H1 (cell line): ENCODE data around the gene ESYT1. TPM values are rescaled to one million over a fixed set of nuclear protein-coding genes. Genes with fewer than 3 reads are reported as not detected.

ENCODE experiments used
- CTCF ChIA-PET: fragments of 300-600 bp; sonication (Branson Sonifier 250); formaldehyde crosslinking; loops from one replicate; lab custom pipeline; 2021; ENCODE audit not compliant: partially characterized antibody; lab: Charles Lee
- POLR2A ChIA-PET: fragments of 300-600 bp; sonication (Branson Sonifier 250); formaldehyde crosslinking; loops from one replicate; lab custom pipeline; 2021; ENCODE audit warnings: inconsistent platforms; ENCODE audit not compliant: partially characterized antibody; lab: Charles Lee
- DNase-seq, 2 experiments: peaks; one replicate each; pipeline versions ENCODE4 v3.0.0 to v3.0.0-alpha.2; 2010 to 2022; ENCODE audit warnings: low spot score in 2 of 2, low read depth in 1 of 2, mixed read lengths in 1 of 2
- FAIRE-seq: peaks from 2 replicates; lab custom pipeline; 2011; peaks lifted over from hg19 to GRCh38; lab: Jason Lieb, UNC
- H2AFZ ChIP-seq: 2 replicates; pipeline ENCODE4 v1.8.1; 2012; ENCODE audit warnings: low read length, inconsistent platforms
- H2AK5ac ChIP-seq: 2 replicates; pipeline ENCODE4 v1.6.1; 2013; ENCODE audit warnings: low read depth, low read length
- H2BK120ac ChIP-seq: replicated peaks from 2 replicates; pipeline ENCODE3; 2013; ENCODE audit warnings: low read depth, low read length, inconsistent platforms
- H2BK12ac ChIP-seq: 2 replicates; pipeline ENCODE4 v1.6.1; 2013; ENCODE audit warnings: low read depth, low read length
- H2BK15ac ChIP-seq: 2 replicates; pipeline ENCODE4 v1.6.1; 2013; ENCODE audit warnings: low read length
- H2BK20ac ChIP-seq: 2 replicates; pipeline ENCODE4 v1.6.1; 2013; ENCODE audit warnings: low read length
- H2BK5ac ChIP-seq: 2 replicates; pipeline ENCODE4 v1.6.1; 2013; ENCODE audit warnings: low read depth, low read length
- H3K14ac ChIP-seq: 2 replicates; pipeline ENCODE4 v1.6.1; 2013; ENCODE audit warnings: inconsistent platforms; ENCODE audit not compliant: insufficient read length
- H3K18ac ChIP-seq: 2 replicates; pipeline ENCODE4 v1.6.1; 2013; ENCODE audit warnings: low read length; ENCODE audit errors: extremely low read depth
- H3K23ac ChIP-seq: 2 replicates; pipeline ENCODE4 v1.6.1; 2013; ENCODE audit warnings: inconsistent platforms; ENCODE audit not compliant: insufficient read length
- H3K23me2 ChIP-seq: 2 replicates; pipeline ENCODE4 v1.6.1; 2013; ENCODE audit warnings: low read depth, low read length
- H3K27ac ChIP-seq: 2 replicates; pipeline ENCODE4 v1.6.1; 2011; ENCODE audit warnings: low read depth, low read length, inconsistent platforms
- H3K27me3 ChIP-seq, 4 experiments: replicated peaks in 1 of 4; 1 replicate in 1 of 4; 2 replicates in 3 of 4; pipeline versions ENCODE4 v1.6.1 to v1.8.1; 2011 to 2013; ENCODE audit warnings: low read length in 3 of 4, mild to moderate bottlenecking in 3 of 4, inconsistent platforms in 2 of 4, mixed read lengths in 2 of 4, moderate library complexity in 1 of 4; ENCODE audit not compliant: control insufficient read depth in 3 of 4, insufficient read depth in 3 of 4; ENCODE audit errors: extremely low read depth in 1 of 4
- H3K36me3 ChIP-seq, 4 experiments: 2 replicates each; pipeline versions ENCODE4 v1.6.1 to v1.8.1; 2011 to 2013; ENCODE audit warnings: mild to moderate bottlenecking in 4 of 4, low read length in 3 of 4, moderate library complexity in 2 of 4, control low read depth in 1 of 4, inconsistent platforms in 1 of 4; ENCODE audit not compliant: insufficient read depth in 4 of 4, control insufficient read depth in 2 of 4
- H3K4ac ChIP-seq: replicated peaks from 2 replicates; pipeline ENCODE3; 2013; ENCODE audit warnings: low read length, low read depth, mixed read lengths, inconsistent platforms; ENCODE audit not compliant: insufficient read length
- H3K4me1 ChIP-seq, 4 experiments: replicated peaks in 1 of 4; 1 replicate in 1 of 4; 2 replicates in 3 of 4; pipeline versions ENCODE4 v1.6.1 to v1.8.1; 2011 to 2013; ENCODE audit warnings: low read length in 3 of 4, inconsistent platforms in 2 of 4, mixed read lengths in 1 of 4; ENCODE audit not compliant: insufficient read depth in 4 of 4, control insufficient read depth in 3 of 4
- H3K4me2 ChIP-seq, 2 experiments: 2 replicates each; pipeline versions ENCODE4 v1.6.1 to v1.8.1; 2011 to 2013; ENCODE audit warnings: low read depth in 2 of 2, low read length in 2 of 2, control low read depth in 1 of 2, inconsistent platforms in 1 of 2, mild to moderate bottlenecking in 1 of 2; ENCODE audit not compliant: insufficient read depth in 1 of 2
- H3K4me3 ChIP-seq, 4 experiments: fragments of 200-600, 300-600 bp in 1 of 4; sonication (generic), shearing (Covaris generic), sonication (Bioruptor Twin) in 1 of 4; 2 replicates each; pipeline versions ENCODE4 v1.5.1 to v1.8.1; 2011 to 2016; ENCODE audit warnings: low read length in 4 of 4, low read depth in 3 of 4, control low read depth in 2 of 4, inconsistent platforms in 2 of 4, mild to moderate bottlenecking in 2 of 4, mixed read lengths in 1 of 4, moderate library complexity in 1 of 4; ENCODE audit not compliant: insufficient read depth in 2 of 4; ENCODE audit errors: extremely low read depth in 1 of 4
- H3K56ac ChIP-seq: replicated peaks from 2 replicates; pipeline ENCODE3; 2013; ENCODE audit warnings: low read depth, mild to moderate bottlenecking, mixed read lengths, low read length, inconsistent platforms; ENCODE audit not compliant: insufficient read length
- H3K79me1 ChIP-seq: 2 replicates; pipeline ENCODE4 v1.6.1; 2013; ENCODE audit warnings: low read depth, low read length, control low read depth
- H3K79me2 ChIP-seq, 2 experiments: 2 replicates each; pipeline versions ENCODE4 v1.6.1 to v1.8.1; 2012 to 2013; ENCODE audit warnings: low read length in 2 of 2, mild to moderate bottlenecking in 2 of 2, inconsistent platforms in 1 of 2; ENCODE audit not compliant: insufficient read depth in 2 of 2, control insufficient read depth in 1 of 2
- H3K9ac ChIP-seq, 4 experiments: replicated peaks in 1 of 4; 1 replicate in 1 of 4; 2 replicates in 3 of 4; pipeline versions ENCODE4 v1.6.1 to v1.8.1; 2011 to 2013; ENCODE audit warnings: low read depth in 3 of 4, low read length in 3 of 4, control low read depth in 2 of 4, mild to moderate bottlenecking in 2 of 4, moderate library complexity in 2 of 4, inconsistent platforms in 1 of 4; ENCODE audit errors: extremely low read depth in 1 of 4
- H3K9me3 ChIP-seq, 2 experiments: 2 replicates each; pipeline versions ENCODE4 v1.6.1 to v1.8.1; 2012 to 2013; ENCODE audit warnings: mild to moderate bottlenecking in 2 of 2, moderate library complexity in 2 of 2, control low read depth in 1 of 2, inconsistent platforms in 1 of 2, low read depth in 1 of 2, low read length in 1 of 2, mixed read lengths in 1 of 2; ENCODE audit not compliant: insufficient read depth in 2 of 2
- H4K20me1 ChIP-seq, 2 experiments: replicated peaks in 1 of 2; 2 replicates each; pipeline versions ENCODE3 to v1.8.1; 2011 to 2013; ENCODE audit warnings: inconsistent platforms in 2 of 2, low read length in 2 of 2, mild to moderate bottlenecking in 1 of 2; ENCODE audit not compliant: insufficient read depth in 2 of 2, control insufficient read depth in 1 of 2
- H4K5ac ChIP-seq: 2 replicates; pipeline ENCODE4 v1.6.1; 2013; ENCODE audit warnings: low read length, low read depth, mixed read lengths, inconsistent platforms; ENCODE audit not compliant: insufficient read length
- H4K8ac ChIP-seq: 2 replicates; pipeline ENCODE4 v1.8.0; 2013; ENCODE audit warnings: mild to moderate bottlenecking, moderate library complexity, low read length, inconsistent platforms; ENCODE audit not compliant: insufficient read depth; ENCODE audit errors: extremely low read depth
- H4K91ac ChIP-seq: replicated peaks from 2 replicates; pipeline ENCODE3; 2013; ENCODE audit warnings: low read length, mixed read lengths, inconsistent platforms; ENCODE audit not compliant: insufficient read length
- ASH2L ChIP-seq: fragments of 200-600, 300-600 bp; sonication (generic); IDR thresholded peaks from one replicate; pipeline ENCODE4 v1.7.1; 2017; ENCODE audit warnings: low read length
- KDM4A ChIP-seq: IDR thresholded peaks from one replicate; pipeline ENCODE4 v1.7.1; 2012; ENCODE audit warnings: low read depth, mild to moderate bottlenecking, moderate library complexity, low read length, inconsistent platforms; ENCODE audit not compliant: severe bottlenecking
- SIN3A ChIP-seq, 2 experiments: IDR thresholded peaks in 1 of 2; conservative IDR thresholded peaks in 1 of 2; 2 replicates each; pipeline ENCODE4 v1.6.1; 2011 to 2012; ENCODE audit warnings: low read length in 2 of 2, improper control_type of control experiment in 1 of 2, low read depth in 1 of 2, mild to moderate bottlenecking in 1 of 2
- SP4 ChIP-seq: IDR thresholded peaks from 2 replicates; pipeline ENCODE4 v1.6.1; 2012; ENCODE audit warnings: low read length, inconsistent platforms
- TAF1 ChIP-seq: IDR thresholded peaks from 2 replicates; pipeline ENCODE4 v1.6.1; 2011; ENCODE audit warnings: mild to moderate bottlenecking, low read depth, low read length
- TBP ChIP-seq: IDR thresholded peaks from 2 replicates; pipeline ENCODE4 v1.6.1; 2011; ENCODE audit warnings: low read depth, low read length, improper control_type of control experiment
- WGBS, 2 experiments: shearing (Covaris generic) in 1 of 2; methylation state at CpG; one replicate each; pipeline versions ENCODE4 v1.1.6 to v1.1.7; 2013 to 2015; ENCODE audit warnings: low lambda C conversion rate in 2 of 2, mixed read lengths in 2 of 2, inconsistent platforms in 1 of 2, low coverage in 1 of 2, missing lambda C conversion rate in 1 of 2; ENCODE audit not compliant: insufficient replicate concordance in 2 of 2, insufficient coverage in 1 of 2, insufficient read length in 1 of 2; ENCODE audit errors: extremely low coverage in 1 of 2, missing lambda C conversion rate in 1 of 2; 5-methylcytosine and 5-hydroxymethylcytosine counted together
- polyA plus RNA-seq, 7 experiments: library from polyadenylated mRNA; depleted of rRNA in 3 of 7; stranded (reverse) in 5 of 7; unstranded in 2 of 7; fragments of >200 nt in 5 of 7; fragments of 200-250 nt in 2 of 7; gene quantifications; 1 replicate in 5 of 7; 2 replicates in 1 of 7; 4 replicates in 1 of 7; pipeline versions ENCODE4 v1.2.1 to v1.2.3, GENCODE V29; 2011 to 2013; ENCODE audit warnings: missing spikeins in 2 of 7, mixed read lengths in 2 of 7
- total RNA-seq: library from RNA; stranded (reverse); fragmentation: NEBNext Ultra II Directional; extraction: Animal tissue kit (Norgen Biotek cat#: 25700); gene quantifications from 2 replicates; pipeline ENCODE4 v1.2.1, GENCODE V29; 2021

Gene ESYT1
- total and polyA plus RNA-seq, 2 of the 8 experiments (the other 6 are each of a cell fraction or from before 2014, with no cell fraction given) = 86.9 to 165 TPM

DNA sequence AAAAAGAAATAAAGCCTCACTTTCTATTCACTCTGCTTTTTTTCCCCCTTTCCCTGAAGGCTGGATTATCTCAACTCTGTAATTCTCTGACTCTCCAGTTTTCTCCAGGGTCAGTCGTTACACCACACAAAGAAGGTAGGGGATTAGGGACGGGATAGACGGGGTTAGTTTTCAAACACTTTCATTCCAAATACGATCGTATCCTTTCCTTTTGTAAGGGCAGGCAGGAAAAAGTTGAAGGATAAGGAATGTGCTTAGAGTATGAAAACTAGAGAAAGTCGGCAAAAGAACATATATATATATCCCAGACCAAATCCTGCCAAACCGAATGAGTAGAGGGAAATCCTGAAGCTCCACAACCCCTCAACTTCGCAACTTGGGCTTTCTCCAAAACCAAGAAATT is 581 bp upstream of the ESYT1 start:
- H3K4me1 ChIP-seq = peaks cover 0 to 13% (median 5%) of the 10 kb centered on the region in 4 experiments; a peak in 5 of 7 replicates
- no peak overlapping the region for H3K4ac ChIP-seq
- no peaks in the 10 kb centered on the region for H3K79me1 ChIP-seq
- no peak overlapping the region for H2BK120ac ChIP-seq
- DNase-seq (no peak), FAIRE-seq (no peak)
- peaks cover 12% of the 10 kb centered on the region for H3K23me2 ChIP-seq
- peak overlapping the region; percentile 70 to 98 for H3K4me2 ChIP-seq
- H4K20me1 ChIP-seq = peaks cover 0 to 2% of the 10 kb centered on the region in 2 experiments
- peak overlapping the region in 3 of 4 experiments; percentile 42 to 79 (median 64); a peak in 5 of 7 replicates for H3K9ac ChIP-seq
- no peak overlapping the region for H3K23ac ChIP-seq
- no peak overlapping the region for H2BK15ac ChIP-seq
- H3K56ac ChIP-seq = no peak overlapping the region
- no peak overlapping the region for H4K91ac ChIP-seq
- H2BK5ac ChIP-seq = no peak overlapping the region
- H3K14ac ChIP-seq = no peak overlapping the region
- TF ChIP-seq TBP (no peak), SIN3A (conservative IDR thresholded peaks at IDR 0.05 in 1 of 2, IDR thresholded peaks at IDR 0.05 in 1 of 2; ENCODE audit: low read depth in 1 of 2, low read length in 2 of 2) (0 out of 4 replicates have a peak, but pooled peaks of 1 of the 2 experiments have one; percentile 51), SP4 (no peak), ASH2L (peak; percentile 29), KDM4A (no peak), TAF1 (peak; percentile 60; the same call in 1 of the 2 replicates)
- no peak overlapping the region for H4K8ac ChIP-seq
- no peaks in the 10 kb centered on the region; a peak in 1 of 4 replicates for H3K9me3 ChIP-seq
- 7% methylated on average over 8 of the region's 8 CpGs; no CpG with 5 or more reads in 1 of the 2 experiments for WGBS, 2 experiments
- H2BK20ac ChIP-seq = no peak overlapping the region
- peak overlapping the region; percentile 26 to 59 (median 34) for H3K4me3 ChIP-seq
- H3K36me3 ChIP-seq = peaks cover 11 to 22% (median 18%) of the 10 kb centered on the region in 4 experiments
- POLR2A ChIA-PET = interaction anchor here (0.6 to 5.3 kb wide), 15 partner anchors 9 to 139 kb away, joined by 3 to 161 read pairs (median 5); partner anchors contain the start of genes COQ10A, ERBB3, MYL6B and PA2G4
- no peak overlapping the region for H4K5ac ChIP-seq
- peaks cover 0 to 10% of the 10 kb centered on the region in 2 experiments; a peak in 1 of 4 replicates for H3K79me2 ChIP-seq
- H2BK12ac ChIP-seq = no peak overlapping the region
- no peak overlapping the region for H3K18ac ChIP-seq
- CTCF ChIA-PET = interaction anchor here (0.6 to 5.4 kb wide), 14 partner anchors 8 to 133 kb away, joined by 3 to 46 read pairs (median 6); partner anchors contain the start of genes RNF41, SMARCC2 and ZC3H10
- no peak overlapping the region for H2AFZ ChIP-seq
- H3K27me3 ChIP-seq = no peaks in the 10 kb centered on the region
- no peak overlapping the region for H2AK5ac ChIP-seq
- H3K27ac ChIP-seq = peak overlapping the region; percentile 70
